DND-41 (cell line): Measurements from ENCODE around the gene SPHK1.

Experiments used
- ATAC-seq: fragments of 200-7000 bp; cut with Tn5 transposase; 3 replicates; pipeline ENCODE4 v1.9.1; 2021; ENCODE audit warnings: low read depth; ENCODE audit not compliant: insufficient read depth
- DNase-seq: peaks from one replicate; pipeline ENCODE4 v3.0.0-alpha.2; 2020
- H2AFZ ChIP-seq: 2 replicates; pipeline ENCODE4 v1.6.0; 2012; ENCODE audit warnings: low read depth, low read length
- H3K27ac ChIP-seq: 2 replicates; pipeline ENCODE4 v1.5.1; 2012; ENCODE audit warnings: low read length, inconsistent platforms
- H3K27me3 ChIP-seq: fragments of 200-600 bp; sonication (generic); 2 replicates; pipeline ENCODE4 v1.6.0; 2012; ENCODE audit warnings: low read length, mild to moderate bottlenecking, inconsistent platforms; ENCODE audit not compliant: insufficient read depth, poor library complexity
- H3K36me3 ChIP-seq: 2 replicates; pipeline ENCODE4 v1.5.1; 2012; ENCODE audit warnings: low read length, inconsistent platforms; ENCODE audit not compliant: insufficient read depth
- H3K4me1 ChIP-seq: 2 replicates; pipeline ENCODE4 v1.5.1; 2012; ENCODE audit warnings: mild to moderate bottlenecking, low read length; ENCODE audit not compliant: insufficient read depth
- H3K4me2 ChIP-seq: 2 replicates; pipeline ENCODE4 v1.6.0; 2012; ENCODE audit warnings: mild to moderate bottlenecking, moderate library complexity, low read length, inconsistent platforms; ENCODE audit not compliant: insufficient read depth
- H3K4me3 ChIP-seq, 2 experiments: fragments of 200-600 bp in 1 of 2; shearing (Covaris generic) in 1 of 2; 2 replicates each; pipeline ENCODE4 v1.5.1; 2012 to 2016; ENCODE audit warnings: inconsistent platforms in 2 of 2, low read length in 2 of 2, mild to moderate bottlenecking in 2 of 2, low read depth in 1 of 2, moderate library complexity in 1 of 2
- H3K79me2 ChIP-seq: 2 replicates; pipeline ENCODE4 v1.6.0; 2012; ENCODE audit warnings: low read length, inconsistent platforms; ENCODE audit not compliant: insufficient read depth
- H3K9ac ChIP-seq: 2 replicates; pipeline ENCODE4 v1.6.0; 2012; ENCODE audit warnings: low read depth, mild to moderate bottlenecking, inconsistent platforms, low read length, moderate library complexity
- H3K9me3 ChIP-seq: 2 replicates; pipeline ENCODE4 v1.5.1; 2012; ENCODE audit warnings: low read length, moderate library complexity, mild to moderate bottlenecking, inconsistent platforms; ENCODE audit not compliant: insufficient read depth, severe bottlenecking
- H4K20me1 ChIP-seq: 2 replicates; pipeline ENCODE4 v1.6.0; 2012; ENCODE audit warnings: low read length; ENCODE audit not compliant: insufficient read depth
- CTCF ChIP-seq: IDR thresholded peaks from 2 replicates; pipeline ENCODE4 v1.5.1; 2012; ENCODE audit warnings: borderline replicate concordance, low read length, moderate library complexity, mild to moderate bottlenecking; ENCODE audit not compliant: poor library complexity, severe bottlenecking; ENCODE audit errors: extremely low read depth
- EZH2 ChIP-seq: IDR thresholded peaks from 3 replicates; pipeline ENCODE4 v1.6.1; 2012; ENCODE audit warnings: borderline replicate concordance, low read depth, mild to moderate bottlenecking, moderate library complexity, low read length, inconsistent platforms; ENCODE audit not compliant: severe bottlenecking

SPHK1 gene

DNA sequence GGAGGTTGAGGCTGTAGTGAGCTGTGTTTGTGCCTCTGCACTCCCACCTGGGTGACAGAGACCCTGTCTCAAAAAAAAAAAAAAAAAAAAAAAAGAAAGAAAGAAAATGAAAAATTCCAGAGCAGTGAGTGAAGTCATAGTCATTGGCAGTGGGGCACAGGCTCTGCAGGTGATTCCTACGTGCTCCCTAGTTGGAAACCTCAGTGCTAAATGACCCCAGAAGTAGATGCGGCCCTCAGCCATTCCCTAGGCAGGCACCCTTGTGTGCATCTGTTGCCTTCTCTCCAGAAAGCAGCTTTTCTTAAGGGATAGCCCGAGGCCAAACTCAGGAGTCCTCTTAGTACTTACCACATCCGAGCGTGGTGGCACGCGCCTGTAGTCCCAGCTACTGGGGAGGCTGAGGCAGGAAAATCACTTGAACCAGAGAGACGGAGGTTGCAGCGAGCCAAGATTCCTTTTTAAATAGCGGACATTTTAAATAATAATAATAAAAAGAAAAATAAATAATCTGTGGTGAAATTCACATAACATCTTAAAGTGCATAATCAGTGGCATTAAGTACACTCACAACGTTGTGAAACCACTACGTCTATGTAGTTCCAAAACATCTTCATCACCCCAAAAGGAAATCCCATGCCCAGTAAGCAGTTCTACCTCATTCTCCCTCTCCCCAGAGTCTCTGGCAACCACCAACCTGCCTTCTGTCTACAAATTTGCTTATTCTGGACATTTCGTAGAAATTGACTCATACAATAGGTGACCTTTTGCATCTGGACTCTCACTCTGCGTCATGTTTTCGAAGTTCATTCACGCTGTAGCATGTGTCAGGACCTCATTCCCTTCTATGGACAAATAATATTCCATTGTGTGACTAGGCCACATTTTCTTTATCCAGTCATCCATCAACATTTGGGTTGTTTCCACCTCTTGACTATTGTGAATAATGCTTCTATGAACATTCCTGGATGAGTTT is 12.5 kb upstream of the SPHK1 start:
- H3K36me3 ChIP-seq, result no peaks in the 10 kb centered on the region
- peaks cover 16% of the 10 kb centered on the region for H3K4me1 ChIP-seq
- no peaks in the 10 kb centered on the region for H3K27me3 ChIP-seq
- DNase-seq (no peak), ATAC-seq (no peak)
- H4K20me1 ChIP-seq, result no peaks in the 10 kb centered on the region
- H2AFZ ChIP-seq, result no peak overlapping the region
- TF ChIP-seq EZH2 (no peak), CTCF (no peak)
- no peak overlapping the region for H3K4me2 ChIP-seq
- H3K9me3 ChIP-seq, result no peaks in the 10 kb centered on the region
- no peaks in the 10 kb centered on the region for H3K79me2 ChIP-seq
- H3K27ac ChIP-seq, result no peak overlapping the region
- H3K4me3 ChIP-seq, result no peak overlapping the region
- H3K9ac ChIP-seq, result no peak overlapping the region

GRCh38 chr17:76376318-76377133 is 7.9 kb upstream of the SPHK1 start:
- Histone ChIP-seq H3K9ac (no peak overlapping the region), H3K4me3 (no peak overlapping the region), H2AFZ (no peak overlapping the region), H3K27me3 (no peaks in the 10 kb centered on the region), H3K4me2 (no peak overlapping the region), H3K27ac (no peak overlapping the region), H3K4me1 (no peaks in the 10 kb centered on the region), H3K9me3 (no peaks in the 10 kb centered on the region), H3K79me2 (no peaks in the 10 kb centered on the region), H3K36me3 (no peaks in the 10 kb centered on the region), H4K20me1 (no peaks in the 10 kb centered on the region)
- no peak for DNase-seq
- ATAC-seq, result no peak
- no peak for TF ChIP-seq EZH2
- TF ChIP-seq CTCF, result no peak

GRCh38 chr17:76378548-76379274 is 5.7 kb upstream of the SPHK1 start:
- Histone ChIP-seq H3K27me3 (peaks cover 13% of the 10 kb centered on the region), H3K79me2 (no peaks in the 10 kb centered on the region), H3K4me1 (peaks cover 14% of the 10 kb centered on the region), H2AFZ (no peak overlapping the region), H3K36me3 (no peaks in the 10 kb centered on the region), H4K20me1 (0 out of 2 replicates have a peak, but pooled peaks cover 3% of the 10 kb centered on the region), H3K9ac (no peak overlapping the region), H3K27ac (no peak overlapping the region), H3K9me3 (no peaks in the 10 kb centered on the region), H3K4me3 (no peak overlapping the region), H3K4me2 (no peak overlapping the region)
- ATAC-seq (no peak), DNase-seq (no peak)
- no peak for TF ChIP-seq EZH2
- TF ChIP-seq CTCF, result no peak
